GM12878 (cell line): ENCODE data around the gene EDN2. TPM values are rescaled to one million over a fixed set of nuclear protein-coding genes. Genes with fewer than 3 reads are reported as not detected.

ENCODE experiments used
- ATAC-seq: fragments of 200-7000 bp; cut with Tn5 transposase; 3 replicates; pipeline ENCODE4 v1.9.1; 2020; ENCODE audit warnings: mild to moderate bottlenecking, moderate library complexity
- BruUV-seq: library from RNA; stranded (reverse); fragments of 400-500 nt; replicated peaks from 2 replicates; lab custom pipeline; 2021; lab: Mats Ljungman, UMichigan
- CTCF ChIA-PET: fragments of 300-600 bp; sonication (Branson Sonifier 250); formaldehyde crosslinking; extraction: SDS; loops from one replicate; lab custom pipeline; 2021; ENCODE audit warnings: inconsistent platforms; lab: Yijun Ruan, JAX
- POLR2A ChIA-PET: fragments of 350-600 bp; formaldehyde crosslinking; extraction: SDS; loops from one replicate; lab custom pipeline; 2021; ENCODE audit warnings: inconsistent platforms; lab: Charles Lee
- RAD21 ChIA-PET: fragments of 300-600 bp; sonication (Branson Sonifier 250); formaldehyde crosslinking; loops from one replicate; lab custom pipeline; 2023; ENCODE audit warnings: antibody characterized with exemption; ENCODE audit not compliant: unreplicated experiment; lab: Charles Lee
- SMC1A ChIA-PET: fragments of 300-600 bp; sonication (Branson Sonifier 250); formaldehyde crosslinking; loops from one replicate; lab custom pipeline; 2023; ENCODE audit not compliant: unreplicated experiment, uncharacterized antibody; lab: Charles Lee
- DNase-seq: peaks from one replicate; pipeline ENCODE4 v3.0.0-alpha.2; 2011; ENCODE audit warnings: low read depth, low spot score
- FAIRE-seq: peaks from 3 replicates; lab custom pipeline; 2011; peaks lifted over from hg19 to GRCh38; lab: Jason Lieb, UNC
- H2AFZ ChIP-seq: 2 replicates; pipeline ENCODE4 v1.6.0; 2011; ENCODE audit warnings: low read depth, low read length, control low read depth; ENCODE audit not compliant: control insufficient read depth
- H3K27ac ChIP-seq: 2 replicates; pipeline ENCODE4 v1.5.1; 2011; ENCODE audit warnings: control low read depth; ENCODE audit not compliant: control insufficient read depth, insufficient read depth
- H3K27me3 ChIP-seq, 2 experiments: replicated peaks in 1 of 2; 2 replicates each; pipeline versions ENCODE4 v1.6.0 to v1.6.1; 2011; ENCODE audit warnings: low read length in 1 of 2; ENCODE audit not compliant: control insufficient read depth in 2 of 2, insufficient read depth in 2 of 2
- H3K36me3 ChIP-seq, 2 experiments: 2 replicates each; pipeline ENCODE4 v1.5.1; 2011; ENCODE audit warnings: low read length in 1 of 2; ENCODE audit not compliant: control insufficient read depth in 2 of 2, insufficient read depth in 2 of 2
- H3K4me1 ChIP-seq: 2 replicates; pipeline ENCODE4 v1.6.1; 2011; ENCODE audit warnings: mild to moderate bottlenecking, low read length, moderate library complexity, mixed read lengths; ENCODE audit not compliant: control insufficient read depth, insufficient read depth
- H3K4me2 ChIP-seq: 2 replicates; pipeline ENCODE4 v1.6.0; 2011; ENCODE audit warnings: control low read depth; ENCODE audit not compliant: control insufficient read depth, insufficient read depth
- H3K4me3 ChIP-seq: fragments of 200-600 bp; sonication (generic); 2 replicates; pipeline ENCODE4 v1.5.1; 2016
- H3K79me2 ChIP-seq: 2 replicates; pipeline ENCODE4 v1.6.0; 2011; ENCODE audit warnings: low read length; ENCODE audit not compliant: control insufficient read depth, insufficient read depth
- H3K9ac ChIP-seq: 2 replicates; pipeline ENCODE4 v1.8.0; 2011; ENCODE audit warnings: low read length, control low read depth, mixed read lengths; ENCODE audit not compliant: control insufficient read depth, insufficient read depth
- H3K9me3 ChIP-seq: replicated peaks from 3 replicates; pipeline ENCODE4 v1.5.1; 2011; ENCODE audit warnings: mild to moderate bottlenecking, low read length; ENCODE audit not compliant: control insufficient read depth, insufficient read depth
- H4K20me1 ChIP-seq: 2 replicates; pipeline ENCODE4 v1.6.0; 2011; ENCODE audit not compliant: control insufficient read depth, insufficient read depth
- ATF7 ChIP-seq: fragments of 450-650 bp; IDR thresholded peaks from 2 replicates; pipeline ENCODE4 v1.6.1; 2016; ENCODE audit warnings: low read depth, mild to moderate bottlenecking
- BACH1 ChIP-seq: fragments of 450-650 bp; IDR thresholded peaks from 2 replicates; pipeline ENCODE4 v1.6.1; 2017; ENCODE audit warnings: mild to moderate bottlenecking, borderline replicate concordance
- CBX5 ChIP-seq: sonication (generic); IDR thresholded peaks from 2 replicates; pipeline ENCODE4 v1.6.1; 2016; ENCODE audit warnings: low read depth, moderate library complexity, mild to moderate bottlenecking, inconsistent platforms
- CEBPZ ChIP-seq: fragments of 150-350 bp; IDR thresholded peaks from 2 replicates; pipeline ENCODE4 v1.6.1; 2016; ENCODE audit warnings: low read depth, low read length
- E2F8 ChIP-seq: fragments of 450-650 bp; IDR thresholded peaks from 2 replicates; pipeline ENCODE4 v1.6.1; 2018; ENCODE audit warnings: mild to moderate bottlenecking, low read depth, moderate library complexity; ENCODE audit not compliant: partially characterized antibody
- EGR1 ChIP-seq, 2 experiments: IDR thresholded peaks; 1 replicate in 1 of 2; 2 replicates in 1 of 2; pipeline ENCODE4 v1.6.1; 2011 to 2012; ENCODE audit warnings: low read depth in 2 of 2, low read length in 2 of 2, borderline replicate concordance in 1 of 2, mild to moderate bottlenecking in 1 of 2, moderate library complexity in 1 of 2
- HDGF ChIP-seq: fragments of 450-650 bp; IDR thresholded peaks from 2 replicates; pipeline ENCODE4 v1.6.1; 2016; ENCODE audit warnings: antibody characterized with exemption
- HSF1 ChIP-seq: fragments of 150-350 bp; IDR thresholded peaks from 2 replicates; pipeline ENCODE4 v1.6.1; 2014; ENCODE audit warnings: mild to moderate bottlenecking, low read depth, low read length
- NBN ChIP-seq: fragments of 450-650 bp; IDR thresholded peaks from 2 replicates; pipeline ENCODE4 v1.6.1; 2016
- POLR2AphosphoS2 ChIP-seq: IDR thresholded peaks from 2 replicates; pipeline ENCODE4 v1.6.1; 2011; ENCODE audit warnings: low read depth, mild to moderate bottlenecking, low read length, improper control_type of control experiment, moderate library complexity
- RAD51 ChIP-seq: fragments of 450-650 bp; IDR thresholded peaks from 2 replicates; pipeline ENCODE4 v1.6.1; 2016; ENCODE audit warnings: moderate library complexity, mild to moderate bottlenecking, inconsistent platforms
- RUNX3 ChIP-seq: IDR thresholded peaks from 2 replicates; pipeline ENCODE4 v1.6.1; 2012; ENCODE audit warnings: low read length, inconsistent platforms
- USF2 ChIP-seq: IDR thresholded peaks from 2 replicates; pipeline ENCODE4 v1.6.1; 2011; ENCODE audit warnings: low read depth, low read length, improper control_type of control experiment, borderline replicate concordance
- ZNF24 ChIP-seq: fragments of 450-650 bp; IDR thresholded peaks from 2 replicates; pipeline ENCODE4 v1.6.1; 2017; ENCODE audit warnings: antibody characterized with exemption, mild to moderate bottlenecking
- ZNF274 ChIP-seq: IDR thresholded peaks from one replicate; pipeline ENCODE4 v1.8.0; 2011; ENCODE audit not compliant: insufficient read length, insufficient read depth
- ZZZ3 ChIP-seq: IDR thresholded peaks from 2 replicates; pipeline ENCODE4 v1.6.1; 2011; ENCODE audit warnings: low read depth; ENCODE audit not compliant: control insufficient read depth, insufficient read length
- WGBS: methylation state at CpG from one replicate; pipeline ENCODE4 v1.1.6; 2016; ENCODE audit warnings: low lambda C conversion rate; ENCODE audit not compliant: insufficient replicate concordance, insufficient coverage; ENCODE audit errors: missing lambda C conversion rate; 5-methylcytosine and 5-hydroxymethylcytosine counted together
- in situ Hi-C: fragments of 300-500 bp; cut with MboI; formaldehyde crosslinking; loops from 9 replicates; pipeline ENCODE4 v1.14.3; 2018; ENCODE audit warnings: mixed read lengths
- intact Hi-C: fragments of 100-400 bp; cut with micrococcal nuclease; formaldehyde crosslinking; loops from one replicate; pipeline ENCODE4 v1.14.2; 2022; ENCODE audit not compliant: unreplicated experiment
- polyA plus RNA-seq, 11 experiments: library from polyadenylated mRNA; depleted of rRNA in 4 of 11; unstranded in 6 of 11; stranded (reverse) in 5 of 11; fragments of >200 nt; fragmentation: Nextera tagmentation in 4 of 11; fragmentation: Illumina TruSeq in 1 of 11; extraction: Ambion mirVana in 4 of 11; extraction: Trizol in 1 of 11; gene quantifications; 1 replicate in 1 of 11; 2 replicates in 10 of 11; pipeline versions ENCODE4 v1.2.1 to v1.2.3, GENCODE V29; 2011 to 2016; ENCODE audit warnings: inconsistent platforms in 2 of 11, missing spikeins in 2 of 11, low read depth in 1 of 11
- total RNA-seq, 4 experiments: library from RNA; depleted of rRNA in 3 of 4; stranded (reverse); fragments of >200 nt in 3 of 4; fragmentation: Illumina TruSeq in 1 of 4; extraction: Trizol in 1 of 4; gene quantifications; 2 replicates each; pipeline versions ENCODE4 v1.2.1 to v1.2.3, GENCODE V29; 2013 to 2021

Gene EDN2
- total and polyA plus RNA-seq, 10 of the 15 experiments (the other 5 are each of a cell fraction or from before 2014, with no cell fraction given): 0.11 to 1.5 (median 0.43) TPM; not detected in 1

GRCh38 chr1:41462680-41463004, 21.8 kb downstream of the EDN2 start:
- no peaks in the 10 kb centered on the region for H3K36me3 ChIP-seq
- H3K4me3 ChIP-seq: no peak overlapping the region
- BruUV-seq: no TSS peak
- intact Hi-C loops: no loop called here
- in situ Hi-C loops: no loop called here
- ATAC-seq (no peak), FAIRE-seq (no peak)
- RAD21 ChIA-PET: no interaction called here
- H3K79me2 ChIP-seq: no peaks in the 10 kb centered on the region
- no peak overlapping the region for H3K9ac ChIP-seq
- whole genome bisulfite sequencing: 67% methylated on average over 2 of the region's 2 CpGs
- H3K27me3 ChIP-seq: peaks cover 0 to 3% of the 10 kb centered on the region in 2 experiments; a peak in 3 of 4 replicates
- no peaks in the 10 kb centered on the region for H3K9me3 ChIP-seq
- H3K27ac ChIP-seq: no peak overlapping the region
- no peak for TF ChIP-seq POLR2AphosphoS2
- TF ChIP-seq ZNF274: no peak
- TF ChIP-seq CBX5: no peak
- TF ChIP-seq RAD51: no peak
- TF ChIP-seq NBN: no peak
- no peak for TF ChIP-seq E2F8
- no peak for TF ChIP-seq CEBPZ
- no peak for TF ChIP-seq ATF7
- no peak for TF ChIP-seq RUNX3
- no peak for TF ChIP-seq HSF1
- no peak for TF ChIP-seq USF2
- no peak for TF ChIP-seq ZNF24
- no peak for TF ChIP-seq ZZZ3
- no peak for TF ChIP-seq EGR1 (IDR thresholded peaks at IDR 0.05; ENCODE audit: borderline replicate concordance in 1 of 2, low read depth in 2 of 2, low read length in 2 of 2)
- no peak for TF ChIP-seq BACH1
- TF ChIP-seq HDGF: no peak
- TF ChIP-seq, all 136 proteins: peak for 0
- Histone ChIP-seq H3K4me1 (no peaks in the 10 kb centered on the region), H2AFZ (no peak overlapping the region), H3K4me2 (no peak overlapping the region), H4K20me1 (no peaks in the 10 kb centered on the region)
- no peak for DNase-seq
- SMC1A ChIA-PET: no interaction called here
- POLR2A ChIA-PET: no interaction called here
- CTCF ChIA-PET: interaction anchor here (1.0 kb wide), 1 partner anchor 19 kb away, joined by 3 read pairs; no protein-coding TSS in a partner anchor
